OCI-LY1 (cell line): ENCODE results near the gene C7.

Source experiments
- CTCF ChIP-seq: fragments of 200-600 bp; sonication (generic), shearing (Covaris generic); IDR thresholded peaks from 2 replicates; pipeline ENCODE4 v1.5.1; 2017; ENCODE audit warnings: mild to moderate bottlenecking, antibody characterized with exemption, low read length, moderate library complexity, mixed read lengths
- EZH2 ChIP-seq: fragments of 200-600 bp; sonication (generic), shearing (Covaris generic); IDR thresholded peaks from 2 replicates; pipeline ENCODE4 v1.8.0; 2017; ENCODE audit warnings: borderline replicate concordance, mixed run types, mild to moderate bottlenecking, antibody characterized with exemption, low read length, moderate library complexity, mixed read lengths

DNA sequence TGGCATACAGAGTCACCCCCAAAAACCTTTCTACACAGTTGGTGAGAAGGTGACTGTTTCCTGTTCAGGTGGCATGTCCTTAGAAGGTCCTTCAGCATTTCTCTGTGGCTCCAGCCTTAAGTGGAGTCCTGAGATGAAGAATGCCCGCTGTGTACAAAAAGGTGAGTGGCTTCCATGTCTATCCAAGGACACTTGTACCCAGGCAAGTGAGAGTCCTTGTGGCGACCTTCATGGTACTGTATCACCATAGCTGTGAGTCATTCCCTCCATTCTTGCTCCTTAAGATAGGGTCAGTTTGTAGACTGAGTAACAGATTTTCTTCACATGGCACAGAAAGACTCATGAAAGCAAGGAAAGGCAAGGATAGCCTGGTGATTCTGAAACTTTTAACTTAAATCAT, 63.1 kb downstream of the C7 start:
- TF ChIP-seq CTCF (no peak), EZH2 (no peak)
